ENCODE results near the gene CATSPERD.
"Not testable (repeated sequence)": the region's sequence is repeated elsewhere in the genome, so short reads cannot be mapped to it uniquely, and the experiment has no call there.

CATSPERD gene

DNA sequence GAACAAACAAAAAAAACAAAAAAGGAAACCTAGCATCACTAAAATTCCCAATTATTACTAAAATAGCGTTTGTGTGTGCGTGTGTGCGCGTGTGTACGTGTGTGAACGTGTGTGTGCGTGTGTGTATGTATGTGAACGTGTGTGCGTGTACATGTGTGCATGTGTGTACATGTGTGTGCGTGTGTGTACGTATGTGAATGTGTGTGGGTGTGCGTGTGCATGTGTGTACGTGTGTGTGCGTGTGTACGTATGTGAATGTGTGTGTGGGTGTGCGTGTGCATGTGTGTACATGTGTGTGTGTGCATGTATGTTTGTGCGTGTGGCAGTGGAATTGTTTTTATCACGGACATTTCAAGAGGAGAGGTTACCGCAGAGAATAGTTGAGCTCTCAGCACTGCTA lies 21.6 kb downstream of the CATSPERD start:
- DNase-seq (ENCODE audit: low read depth) = no peak

DNA sequence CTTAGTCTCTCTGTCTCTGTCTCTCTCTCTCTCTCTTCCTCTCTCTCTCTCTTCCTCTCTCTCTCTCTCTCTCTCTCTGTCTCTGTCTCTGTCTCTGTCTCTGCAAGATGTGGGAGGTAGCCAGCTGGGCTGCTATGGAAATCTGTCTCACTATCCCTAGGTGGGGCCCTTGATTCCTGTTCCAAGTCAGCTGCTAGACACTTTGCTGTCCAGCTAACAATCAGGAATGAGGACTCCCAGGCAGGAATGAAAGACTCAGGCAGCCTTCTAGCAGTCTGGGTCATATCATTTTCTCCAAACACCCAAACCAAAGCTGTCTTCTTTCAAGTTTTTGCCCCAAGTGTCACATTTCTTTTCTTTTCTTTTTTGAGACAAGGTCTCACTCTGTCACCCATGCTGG lies 23.2 kb downstream of the CATSPERD start:
- no peak for DNase-seq (ENCODE audit: low read depth)

DNA sequence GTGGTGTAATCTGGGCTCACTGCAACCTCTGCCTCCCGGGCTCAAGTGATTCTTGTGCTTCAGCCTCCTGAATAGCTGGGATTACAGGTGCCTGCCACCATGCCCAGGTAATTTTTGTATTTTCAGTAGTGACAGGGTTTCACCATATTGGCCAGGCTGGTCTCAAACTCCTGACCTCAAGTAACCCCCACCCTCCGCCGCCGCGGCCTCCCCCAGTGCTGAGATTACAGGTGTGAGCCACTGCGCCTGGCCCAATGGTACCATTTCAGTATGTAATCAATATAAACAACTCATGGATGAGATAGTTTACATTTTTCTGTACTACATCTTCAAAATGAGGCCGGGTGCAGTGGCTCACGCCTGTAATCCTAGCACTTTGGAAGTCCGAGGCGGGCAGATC lies 24.6 kb downstream of the CATSPERD start:
- DNase-seq (ENCODE audit: low read depth) = not testable (repeated sequence)

DNA sequence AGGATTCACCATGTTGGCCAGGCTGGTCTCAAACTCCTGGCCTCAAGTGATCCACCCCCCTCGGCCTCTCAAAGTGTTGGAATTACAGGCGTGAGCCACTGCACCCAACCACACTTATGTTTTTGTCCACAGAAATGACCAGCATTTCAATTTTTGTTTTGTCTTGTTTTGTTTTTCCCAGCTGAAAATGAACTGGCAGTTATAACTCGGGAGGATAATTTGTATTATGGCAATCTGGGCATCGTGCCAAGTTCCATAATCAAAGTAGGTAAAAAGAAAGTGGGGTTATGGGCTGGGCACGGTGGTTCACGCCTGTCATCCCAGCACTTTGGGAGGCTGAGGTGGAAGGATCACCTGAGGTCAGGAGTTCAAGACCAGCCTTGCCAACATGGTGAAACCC lies 28.5 kb downstream of the CATSPERD start:
- DNase-seq (ENCODE audit: low read depth) = not testable (repeated sequence)

GRCh38 chr19:5749505-5749904 lies 29.1 kb downstream of the CATSPERD start:
- DNase-seq (ENCODE audit: low read depth) = no peak

DNA sequence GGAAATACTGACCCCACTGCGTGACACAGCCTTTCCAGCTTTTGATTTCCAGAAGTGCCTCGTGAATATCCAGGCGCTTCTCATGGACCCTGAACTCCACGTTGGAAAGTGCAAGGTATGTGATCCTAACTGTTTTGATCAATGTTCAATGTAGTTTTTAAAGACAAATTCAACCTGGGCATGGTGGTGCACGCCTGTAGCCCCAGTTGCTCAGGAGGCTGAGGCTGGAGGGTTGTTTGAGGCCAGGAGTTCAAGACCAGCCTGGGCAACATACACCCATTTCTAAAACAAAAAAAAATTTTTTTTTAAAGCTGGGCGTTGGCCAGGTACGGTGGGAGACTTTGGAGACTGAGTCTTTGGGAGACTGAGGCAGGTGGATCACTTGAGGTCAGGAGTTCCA lies 31.3 kb downstream of the CATSPERD start:
- DNase-seq (ENCODE audit: low read depth) = no peak

DNA sequence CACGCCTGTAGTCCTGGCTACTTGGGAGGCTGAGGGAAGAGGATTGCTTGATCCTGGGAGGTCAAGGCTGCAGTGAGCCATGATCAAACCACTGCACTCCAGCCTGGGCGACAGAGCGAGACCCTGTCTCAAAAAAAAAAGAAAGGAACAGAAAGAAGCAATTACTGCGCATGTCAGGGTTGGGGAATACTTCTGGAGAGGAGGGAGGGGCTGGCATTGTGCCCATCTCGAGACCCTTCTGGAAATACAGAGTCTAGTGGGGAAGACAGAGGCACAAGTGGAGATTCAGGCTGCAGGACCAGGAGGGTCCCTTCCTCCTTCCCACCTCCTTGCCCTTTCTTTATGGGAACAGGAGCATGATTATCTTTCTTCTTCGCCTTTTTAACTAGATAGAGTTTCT lies 33.3 kb downstream of the CATSPERD start:
- no peak for DNase-seq (ENCODE audit: low read depth)

DNA sequence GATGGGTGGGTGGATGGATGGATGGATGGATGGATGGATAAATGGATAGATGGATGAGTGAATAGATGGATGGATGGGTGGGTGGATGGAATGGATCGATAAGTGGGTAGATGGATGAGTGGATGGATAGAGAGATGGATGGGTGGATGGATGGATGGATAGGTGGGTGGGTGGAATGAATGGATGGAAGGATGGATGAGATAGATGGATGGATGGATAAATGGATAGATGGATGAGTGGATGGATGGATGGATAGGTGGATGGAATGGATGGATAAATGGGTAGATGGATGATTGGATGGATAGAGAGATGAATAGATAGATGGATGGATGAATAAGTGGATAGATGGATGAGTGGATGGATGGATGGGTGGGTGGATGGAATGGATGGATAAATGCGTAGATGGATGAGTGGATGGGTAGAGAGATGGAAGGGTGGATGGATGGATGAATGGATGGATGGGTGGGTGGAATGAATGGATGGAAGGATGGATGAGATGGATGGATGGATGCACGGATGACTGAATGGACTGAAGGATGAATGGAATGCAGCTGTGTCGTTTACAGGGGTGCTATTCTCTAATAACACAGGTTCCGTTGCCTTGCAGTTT lies 42.3 kb downstream of the CATSPERD start:
- DNase-seq (ENCODE audit: low read depth) = no peak

DNA sequence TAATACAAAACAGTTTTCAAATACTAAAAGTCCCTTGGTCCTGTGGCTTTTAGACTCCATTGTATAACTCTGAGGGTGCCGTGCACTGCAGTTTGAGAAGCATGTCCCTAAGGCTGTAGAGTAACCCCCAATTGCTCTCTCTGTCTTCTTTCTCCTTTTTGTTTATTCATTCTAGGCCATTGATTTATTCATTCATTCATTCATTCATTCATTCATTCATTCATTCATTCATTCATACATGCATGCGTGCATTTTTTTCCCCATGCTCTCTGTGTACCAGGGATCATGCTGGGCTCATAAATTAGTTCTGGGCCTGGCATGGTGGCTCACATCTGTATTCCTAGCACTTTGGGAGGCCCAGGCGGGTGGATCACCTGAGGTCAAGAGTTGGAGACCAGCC lies 44.8 kb downstream of the CATSPERD start:
- no peak for DNase-seq (ENCODE audit: low read depth)

- no peak for DNase-seq (ENCODE audit: low read depth)
These were observed 47.5 kb downstream of the CATSPERD start for GRCh38 chr19:5767949-5768348.

DNA sequence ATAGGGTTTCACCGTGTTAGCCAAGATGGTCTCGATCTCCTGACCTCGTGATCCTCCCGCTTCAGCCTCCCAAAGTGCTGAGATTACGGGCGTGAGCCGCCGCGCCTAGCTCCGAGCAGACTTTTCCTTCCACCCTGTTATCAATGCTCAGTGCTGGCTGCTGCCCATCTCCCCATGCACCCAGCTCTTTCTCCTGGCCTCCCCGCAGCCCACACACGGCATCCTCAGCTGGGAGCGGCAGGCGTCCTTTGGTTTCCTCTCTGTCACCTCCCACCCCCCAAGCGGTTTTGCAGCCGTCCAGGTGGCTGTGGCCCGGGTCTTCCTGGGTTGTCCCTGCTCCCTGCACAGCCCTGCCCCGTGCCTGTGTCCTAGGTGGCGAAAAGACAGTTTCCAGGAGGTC lies 52.0 kb downstream of the CATSPERD start:
- no peak for DNase-seq (ENCODE audit: low read depth)

GRCh38 chr19:5773276-5773675 lies 52.8 kb downstream of the CATSPERD start:
- DNase-seq (ENCODE audit: low read depth) = no peak

DNA sequence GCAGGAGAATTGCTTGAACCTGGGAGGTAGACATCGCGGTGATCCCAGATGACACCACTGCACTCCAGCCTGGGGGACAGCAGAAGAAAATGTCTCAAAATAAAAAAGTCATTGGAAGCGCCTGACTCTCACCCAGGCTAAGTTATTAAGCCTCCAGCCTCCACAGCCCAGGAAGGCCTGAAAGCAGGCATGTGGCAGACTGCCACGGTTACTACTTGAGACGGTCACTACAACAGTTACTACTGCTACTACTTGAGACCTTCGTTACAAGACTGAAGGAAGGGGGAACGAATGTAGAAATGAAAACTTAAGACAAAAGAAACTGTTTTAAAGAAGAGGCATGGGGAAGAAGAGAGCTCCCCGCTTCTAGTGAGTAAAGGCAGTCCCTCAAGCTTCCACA lies 54.5 kb downstream of the CATSPERD start:
- DNase-seq (ENCODE audit: low read depth) = no peak

DNA sequence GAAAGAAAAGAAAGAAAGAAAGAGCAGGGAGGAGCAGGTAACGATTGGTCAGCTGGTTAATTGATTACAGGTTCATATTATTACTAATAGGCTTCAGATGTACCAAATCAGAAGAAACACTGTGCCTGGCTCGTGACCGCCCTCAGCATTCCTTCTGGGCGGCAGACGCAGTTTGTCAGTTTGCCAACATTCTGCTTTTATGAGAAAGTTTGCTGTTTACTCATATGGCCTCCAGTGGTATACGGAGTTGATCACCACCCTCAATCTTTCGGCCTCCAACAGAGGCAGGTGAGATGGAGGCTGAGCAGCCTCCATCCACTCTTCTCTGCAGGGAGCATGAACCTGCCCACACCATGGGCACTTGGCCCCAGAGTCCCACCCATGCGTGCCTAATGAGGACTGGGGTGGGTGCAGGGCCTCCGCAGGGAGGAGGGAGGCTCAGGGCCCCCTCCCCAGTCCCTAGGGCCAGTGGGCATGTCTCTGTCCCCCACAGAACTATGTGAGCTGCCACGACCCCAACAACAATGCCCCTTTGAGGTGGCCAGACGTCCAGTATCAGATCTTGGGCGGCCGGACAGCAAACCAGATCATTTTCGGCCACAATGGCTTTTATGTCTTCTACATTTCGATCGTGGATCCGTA lies 55.4 kb downstream of the CATSPERD start:
- no peak for DNase-seq (ENCODE audit: low read depth)

- no peak for DNase-seq (ENCODE audit: low read depth)
These were observed 58.0 kb downstream of the CATSPERD start for GRCh38 chr19:5778402-5778801.

- not testable (repeated sequence) for DNase-seq (ENCODE audit: low read depth)
These were observed 60.5 kb downstream of the CATSPERD start for GRCh38 chr19:5780916-5781315.

DNA sequence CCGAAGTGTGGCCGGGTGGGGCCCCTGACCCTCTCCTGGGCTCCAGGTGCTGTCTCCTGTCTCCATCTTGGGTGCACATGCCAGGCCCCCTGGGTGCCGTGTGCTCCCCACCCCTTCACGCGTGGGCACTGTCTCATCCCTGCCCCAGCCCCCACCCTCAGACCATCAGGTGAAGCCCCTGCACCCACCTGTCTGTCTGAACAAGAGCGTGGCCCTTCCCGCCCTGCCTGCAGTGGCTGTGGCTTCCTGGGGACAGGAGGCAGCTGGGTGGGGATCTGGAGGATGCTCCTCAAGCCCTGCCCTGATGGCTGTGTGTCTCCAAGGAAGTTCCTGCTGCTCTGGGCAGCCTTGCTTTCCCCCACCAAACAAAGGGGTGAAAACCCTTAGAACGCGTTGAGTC lies 61.9 kb downstream of the CATSPERD start:
- no peak for DNase-seq (ENCODE audit: low read depth)

GRCh38 chr19:5782945-5783919 lies 62.8 kb downstream of the CATSPERD start:
- no peak for DNase-seq (ENCODE audit: low read depth)

GRCh38 chr19:5784581-5785147 lies 64.2 kb downstream of the CATSPERD start, which contains the start of gene PRR22:
PRR22 (minus strand) TSS chr19:5784746; CDS start chr19:5784660, 86 bp downstream.
- no peak for DNase-seq (ENCODE audit: low read depth)

DNA sequence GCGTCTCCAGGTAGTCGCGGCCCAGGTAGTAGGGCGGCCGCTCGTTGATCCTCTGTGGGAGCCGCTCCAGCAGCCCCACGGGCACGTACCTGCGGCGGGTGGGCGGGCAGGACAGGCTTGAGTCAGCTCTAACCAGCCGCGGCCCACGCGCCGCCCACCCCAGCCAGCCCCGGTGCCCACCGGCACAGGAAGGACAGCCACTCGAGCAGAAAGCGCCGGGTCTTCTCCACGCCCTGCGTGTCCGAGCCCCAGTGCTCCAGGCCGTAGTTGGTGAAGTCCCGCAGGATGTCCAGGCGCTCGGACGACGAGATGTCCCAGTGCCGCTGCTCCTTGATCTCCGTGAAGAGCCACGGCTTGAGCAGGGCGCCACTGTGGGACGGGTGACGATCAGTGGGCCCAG lies 65.0 kb downstream of the CATSPERD start:
- no peak for DNase-seq (ENCODE audit: low read depth)

DNA sequence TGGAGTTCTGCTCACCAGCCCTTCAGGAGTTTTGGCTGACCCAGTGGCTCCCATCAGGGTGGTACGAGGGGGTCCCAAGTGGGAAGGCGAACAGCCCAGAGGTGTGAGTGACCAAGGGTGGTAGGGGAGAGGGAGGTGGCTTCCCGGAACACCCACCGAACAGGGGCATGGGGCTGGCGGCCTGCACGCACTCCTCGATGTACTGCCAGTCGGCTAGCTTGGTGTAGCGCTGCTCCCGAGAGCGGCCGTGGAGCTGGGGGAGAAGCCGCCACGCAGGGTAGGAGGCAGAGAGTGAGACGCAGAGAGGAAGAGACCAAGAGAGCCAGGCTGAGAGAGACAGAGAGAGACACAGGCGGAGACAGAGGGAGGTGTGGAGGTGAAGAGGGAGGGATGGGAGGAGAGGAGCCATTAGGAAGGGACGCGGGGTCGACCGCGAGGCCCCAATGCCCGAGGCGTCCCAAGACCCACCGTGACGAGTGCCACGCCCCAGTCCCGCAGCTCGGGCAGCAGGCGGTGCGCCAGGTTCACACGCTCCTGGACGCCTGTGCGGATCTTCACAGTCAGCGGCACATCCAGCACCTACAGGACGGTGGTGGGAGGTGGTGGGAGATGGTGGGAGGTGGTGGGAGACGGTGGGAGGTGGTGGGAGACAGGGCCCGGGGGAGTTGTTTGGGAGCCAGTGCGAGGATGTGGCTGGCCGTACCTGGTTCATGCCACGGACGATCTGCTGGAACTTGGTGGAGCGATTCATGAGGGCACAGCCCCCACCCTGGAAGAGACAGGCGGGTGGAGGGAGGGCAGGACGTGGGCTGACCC lies 66.4 kb downstream of the CATSPERD start:
- DNase-seq (ENCODE audit: low read depth) = no peak

All from stimulated activated CD8-positive, alpha-beta memory T cell treated with anti-CD3 and anti-CD28 coated beads, Interleukin-4, amount 100 ng/mL, for 24 hours (primary cell).